ENCODE data around the gene DCDC2.
"Not testable (repeated sequence)": the region's sequence is repeated elsewhere in the genome, so short reads cannot be mapped to it uniquely, and the experiment has no call there.

- TF ChIP-seq CTCF, POLR2AphosphoS5, POLR2A (IDR thresholded peaks at IDR 0.05): not testable (repeated sequence)
Observed at GRCh38 chr6:24258214-24258613, 99.6 kb downstream of the DCDC2 start.
